Activated CD4-positive, alpha-beta T cell treated with anti-CD3 and anti-CD28 coated beads, Interleukin-2, amount 50 U/mL, for 1 hour (primary cell): Measurements from ENCODE around the gene DRC1.

ENCODE experiments used
- DNase-seq: peaks from one replicate; pipeline ENCODE4 v3.0.0-alpha.2; 2020

DRC1 gene

GRCh38 chr2:26449278-26450030 is 47.7 kb downstream of the DRC1 start:
- DNase-seq = no peak

- DNase-seq = no peak
These were observed 48.4 kb downstream of the DRC1 start for GRCh38 chr2:26450031-26450635.

GRCh38 chr2:26451700-26452099 is 50.0 kb downstream of the DRC1 start:
- DNase-seq = no peak

GRCh38 chr2:26453421-26454329 is 52.0 kb downstream of the DRC1 start:
- no peak for DNase-seq

- no peak for DNase-seq
These were observed 52.9 kb downstream of the DRC1 start for GRCh38 chr2:26454561-26455001.

GRCh38 chr2:26455037-26455669 is 53.4 kb downstream of the DRC1 start:
- DNase-seq = no peak

- no peak for DNase-seq
These were observed 54.1 kb downstream of the DRC1 start for GRCh38 chr2:26455670-26456439.

GRCh38 chr2:26456440-26457250 is 54.9 kb downstream of the DRC1 start:
- DNase-seq = no peak

- no peak for DNase-seq
These were observed 55.5 kb downstream of the DRC1 start for GRCh38 chr2:26457251-26457666.

- DNase-seq = no peak
These were observed 56.1 kb downstream of the DRC1 start for GRCh38 chr2:26457695-26458364.

GRCh38 chr2:26458365-26459042 is 56.8 kb downstream of the DRC1 start:
- no peak for DNase-seq

- DNase-seq = no peak
These were observed 58.4 kb downstream of the DRC1 start for GRCh38 chr2:26459991-26460612.

GRCh38 chr2:26460613-26461031 is 58.9 kb downstream of the DRC1 start:
- DNase-seq = no peak

GRCh38 chr2:26461601-26462023 is 59.9 kb downstream of the DRC1 start:
- no peak for DNase-seq

GRCh38 chr2:26462100-26462499 is 60.4 kb downstream of the DRC1 start:
- DNase-seq = no peak

- no peak for DNase-seq
These were observed 61.0 kb downstream of the DRC1 start for GRCh38 chr2:26462511-26463243.

- no peak for DNase-seq
These were observed 61.8 kb downstream of the DRC1 start for GRCh38 chr2:26463244-26464192.
